Heart left ventricle (tissue), 16 donors: ENCODE results near the gene SCYL2. TPM values are rescaled to one million over a fixed set of nuclear protein-coding genes. Genes with fewer than 3 reads are reported as not detected.
"Not testable (repeated sequence)": the region's sequence is repeated elsewhere in the genome, so short reads cannot be mapped to it uniquely, and the experiment has no call there.

Source experiments
- ATAC-seq, 4 donors: fragments of 200-7000 bp; cut with Tn5 transposase; one replicate each; pipeline ENCODE4 v1.9.1; 2020 to 2022; ENCODE audit warnings: moderate library complexity in 4 of 4, mild to moderate bottlenecking in 3 of 4, moderate number of reproducible peaks in 1 of 4
- DNase-seq, 5 donors: peaks; one replicate each; pipeline ENCODE4 v3.0.0-alpha.2; 2020
- H3K27ac ChIP-seq, 12 donors: fragments of 200-600 bp; sonication (generic) in 4 of 12; one replicate each; pipeline versions ENCODE4 v1.5.0 to v1.8.0; 2016 to 2022; ENCODE audit warnings: mild to moderate bottlenecking in 2 of 12
- H3K27me3 ChIP-seq, 9 donors: fragments of 200-600 bp; sonication (generic) in 2 of 9; one replicate each; pipeline versions ENCODE4 v1.5.1 to v1.8.0; 2016 to 2022; ENCODE audit warnings: mild to moderate bottlenecking in 3 of 9
- H3K36me3 ChIP-seq, 9 donors: fragments of 200-600 bp; sonication (generic) in 2 of 9; one replicate each; pipeline versions ENCODE4 v1.5.0 to v1.8.0; 2018 to 2022; ENCODE audit warnings: mild to moderate bottlenecking in 2 of 9
- H3K4me1 ChIP-seq, 12 donors: fragments of 200-600 bp; sonication (generic) in 4 of 12; one replicate each; pipeline versions ENCODE4 v1.5.0 to v1.8.0; 2016 to 2022; ENCODE audit warnings: mild to moderate bottlenecking in 3 of 12
- H3K4me3 ChIP-seq, 12 donors: fragments of 200-600 bp; sonication (generic) in 4 of 12; one replicate each; pipeline versions ENCODE4 v1.5.0 to v1.8.0; 2017 to 2022; ENCODE audit warnings: mild to moderate bottlenecking in 9 of 12, moderate library complexity in 4 of 12
- H3K9me3 ChIP-seq, 12 donors: fragments of 200-600 bp; sonication (generic) in 4 of 12; one replicate each; pipeline versions ENCODE4 v1.5.0 to v1.8.0; 2016 to 2022; ENCODE audit warnings: mild to moderate bottlenecking in 1 of 12
- POLR2A ChIP-seq, 2 donors: fragments of 450-650 bp; IDR thresholded peaks; one replicate each; pipeline ENCODE4 v1.6.1; 2017; ENCODE audit warnings: antibody characterized with exemption in 2 of 2, mild to moderate bottlenecking in 2 of 2, moderate library complexity in 2 of 2
- WGBS, 4 donors: extraction: QIAGEN DNeasy Blood & Tissue Kit in 2 of 4; methylation state at CpG; one replicate each; pipeline versions ENCODE4 v1.1.5 to v1.1.7; 2013 to 2018; 5-methylcytosine and 5-hydroxymethylcytosine counted together
- intact Hi-C, 10 donors: fragments of 100-400 bp; cut with DNase I; formaldehyde crosslinking; loops; one replicate each; pipeline versions ENCODE4 v1.11.1 to v1.14.2; 2022
- polyA plus RNA-seq, 2 donors: library from polyadenylated mRNA; stranded (reverse); fragments of 200-250 nt; gene quantifications; one replicate each; pipeline ENCODE4 v1.2.3, GENCODE V29; 2013
- total RNA-seq, 9 donors: library from RNA; depleted of rRNA in 2 of 9; stranded (reverse); fragments of >200 nt in 2 of 9; fragmentation: NEBNext Ultra II Directional in 3 of 9; extraction: Animal tissue kit (Norgen Biotek cat#: 25700) in 3 of 9; gene quantifications; one replicate each; pipeline versions ENCODE4 v1.1.0 to v1.2.4, GENCODE V29; 2016 to 2023
- TF ChIP-seq, protein P1 (sequence below), 12 donors: fragments of 200-600 bp; sonication (generic) in 4 of 12; IDR thresholded peaks; one replicate each; pipeline versions ENCODE4 v1.5.0 to v1.8.0; 2018 to 2022; ENCODE audit warnings: antibody characterized with exemption in 12 of 12, mild to moderate bottlenecking in 5 of 12
- donor health status: ischemic (EF 13 %, LVEDD 7.1; RV severe dilation, severe dysfunction).
- donor health status: healthy with polysubstance abuse.
- donor health status: DM: no; HTN: yes; CAD: no.
- donor health status: DM: no; HTN: no; CAD: no.
- donor health status: ischemic (EF 25% LVEDD 6.9; RV normal size, moderate dysfunction).
- donor health status: ischemic (EF 25% LVEDD 5.7; RV mildly dilated, moderate dysfunction).
- donor health status: healthy.
- donor health status: DM: yes; HTN: yes; CAD: no.
- donor health status: ischemic (EF 35%, LVEDD 5.7; RV mildly dilated, moderate dysfunction).
- donor health status: nonischemic (EF 11% LVEDD 7.7; RV severe dilation, severe dysfunction).
- donor health status: DM: yes; HTN: yes; CAD: no.
- donor health status: PGD.
- donor health status: ischemic (EF 29% LVEDD 5.4; RV normal size, mild dysfunction).
- donor health status: nonischemic (EF 23%, LVEDD 6.1; RV moderate dilation, normal function).

SCYL2 gene
- total and polyA plus RNA-seq, 11 donors, result 8.1 to 41.3 (median 30.2) TPM

DNA sequence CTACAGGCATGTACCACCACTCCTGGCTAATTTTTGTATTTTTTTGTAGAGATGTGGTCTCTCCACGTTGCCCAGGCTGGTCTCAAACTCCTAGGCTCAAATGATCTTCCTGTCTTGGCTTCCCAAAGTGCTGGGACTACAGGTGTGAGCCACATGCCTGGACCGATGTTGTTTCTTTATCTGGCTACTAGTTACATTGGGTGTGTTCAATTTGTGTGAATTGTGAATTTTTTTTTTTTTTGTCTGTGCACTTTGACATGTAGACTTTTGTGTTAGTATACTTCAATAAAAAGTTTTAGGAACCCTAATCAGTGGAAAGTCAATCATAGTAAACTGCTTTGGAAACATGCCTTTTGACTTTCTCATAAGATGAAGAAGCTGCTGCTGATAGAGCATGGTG is 65.9 kb downstream of the SCYL2 start:
- no peaks in the 10 kb centered on the region for H3K27me3 ChIP-seq
- peaks cover 0 to 100% (median 93%) of the 10 kb centered on the region in 9 donors for H3K36me3 ChIP-seq
- TF ChIP-seq, protein P1, sequence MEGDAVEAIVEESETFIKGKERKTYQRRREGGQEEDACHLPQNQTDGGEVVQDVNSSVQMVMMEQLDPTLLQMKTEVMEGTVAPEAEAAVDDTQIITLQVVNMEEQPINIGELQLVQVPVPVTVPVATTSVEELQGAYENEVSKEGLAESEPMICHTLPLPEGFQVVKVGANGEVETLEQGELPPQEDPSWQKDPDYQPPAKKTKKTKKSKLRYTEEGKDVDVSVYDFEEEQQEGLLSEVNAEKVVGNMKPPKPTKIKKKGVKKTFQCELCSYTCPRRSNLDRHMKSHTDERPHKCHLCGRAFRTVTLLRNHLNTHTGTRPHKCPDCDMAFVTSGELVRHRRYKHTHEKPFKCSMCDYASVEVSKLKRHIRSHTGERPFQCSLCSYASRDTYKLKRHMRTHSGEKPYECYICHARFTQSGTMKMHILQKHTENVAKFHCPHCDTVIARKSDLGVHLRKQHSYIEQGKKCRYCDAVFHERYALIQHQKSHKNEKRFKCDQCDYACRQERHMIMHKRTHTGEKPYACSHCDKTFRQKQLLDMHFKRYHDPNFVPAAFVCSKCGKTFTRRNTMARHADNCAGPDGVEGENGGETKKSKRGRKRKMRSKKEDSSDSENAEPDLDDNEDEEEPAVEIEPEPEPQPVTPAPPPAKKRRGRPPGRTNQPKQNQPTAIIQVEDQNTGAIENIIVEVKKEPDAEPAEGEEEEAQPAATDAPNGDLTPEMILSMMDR (IDR thresholded peaks at IDR 0.05), result no peak
- TF ChIP-seq POLR2A (IDR thresholded peaks at IDR 0.05), result no peak
- ATAC-seq (no peak), DNase-seq (no peak)
- no peaks in the 10 kb centered on the region for H3K4me1 ChIP-seq
- intact Hi-C loops, result no loop called here
- WGBS, 4 donors, result 87 to 95% (median 92%) methylated on average over 2 of the region's 2 CpGs
- H3K9me3 ChIP-seq, result no peaks in the 10 kb centered on the region
- no peak overlapping the region for H3K27ac ChIP-seq
- no peak overlapping the region for H3K4me3 ChIP-seq

DNA sequence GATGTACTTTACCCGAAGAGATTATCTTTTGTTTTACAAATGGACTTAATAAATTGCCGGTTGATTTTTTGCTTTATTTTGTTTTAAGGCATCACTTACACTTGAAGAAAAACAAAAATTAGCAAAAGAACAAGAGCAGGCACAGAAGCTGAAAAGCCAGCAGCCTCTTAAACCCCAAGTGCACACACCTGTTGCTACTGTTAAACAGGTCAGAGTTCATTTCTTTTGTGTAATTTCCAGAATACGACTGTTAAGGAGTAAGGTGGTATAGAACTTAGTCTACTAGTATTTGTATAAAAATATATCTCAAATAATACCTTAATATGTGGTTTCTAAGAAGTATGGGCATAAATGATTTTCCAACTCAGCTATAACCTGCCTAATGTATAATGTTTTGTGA is 70.3 kb downstream of the SCYL2 start:
- intact Hi-C loops, result no loop called here
- ATAC-seq, result no peak
- H3K27ac ChIP-seq, result no peak overlapping the region

DNA sequence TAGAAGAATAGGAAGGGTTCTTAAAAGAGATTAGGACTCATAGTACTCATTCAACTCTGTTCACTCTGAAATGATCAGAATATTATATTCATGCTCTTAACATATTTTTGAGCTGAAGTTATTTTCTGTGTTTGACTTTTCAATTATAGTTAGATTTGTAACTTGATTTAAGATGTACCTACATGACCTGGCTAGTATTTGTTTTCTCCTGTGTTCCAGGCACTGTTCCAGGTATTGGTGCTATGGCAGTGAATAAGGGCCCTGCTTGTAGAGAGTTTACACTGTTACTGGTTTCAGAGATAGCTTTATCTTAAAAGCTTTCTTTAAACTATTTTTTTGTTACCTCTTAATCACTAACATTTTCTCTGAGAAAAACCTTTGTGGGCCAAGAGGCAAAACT is 70.8 kb downstream of the SCYL2 start:
- Histone ChIP-seq H3K4me1 (no peaks in the 10 kb centered on the region), H3K36me3 (peaks cover 0 to 94% (median 80%) of the 10 kb centered on the region in 9 donors), H3K4me3 (no peak overlapping the region), H3K27ac (no peak overlapping the region), H3K9me3 (peaks cover 0 to 2% (median 0%) of the 10 kb centered on the region in 12 donors), H3K27me3 (no peaks in the 10 kb centered on the region)
- intact Hi-C loops, result no loop called here
- ATAC-seq (no peak), DNase-seq (no peak)
- TF ChIP-seq POLR2A (IDR thresholded peaks at IDR 0.05), result no peak
- TF ChIP-seq, protein P1 (IDR thresholded peaks at IDR 0.05), result no peak

More for the DNA sequence above, 70.3 kb downstream of the SCYL2 start:
- WGBS, 4 donors, result 93 to 96% (median 95%) methylated on average over 3 of the region's 3 CpGs
- no peak overlapping the region for H3K4me3 ChIP-seq
- H3K4me1 ChIP-seq, result no peaks in the 10 kb centered on the region
- TF ChIP-seq, protein P1 (IDR thresholded peaks at IDR 0.05), result no peak
- TF ChIP-seq POLR2A (IDR thresholded peaks at IDR 0.05), result no peak
- no peaks in the 10 kb centered on the region for H3K27me3 ChIP-seq
- H3K36me3 ChIP-seq, result peaks cover 0 to 97% (median 83%) of the 10 kb centered on the region in 9 donors
- no peak for DNase-seq
- no peaks in the 10 kb centered on the region for H3K9me3 ChIP-seq

DNA sequence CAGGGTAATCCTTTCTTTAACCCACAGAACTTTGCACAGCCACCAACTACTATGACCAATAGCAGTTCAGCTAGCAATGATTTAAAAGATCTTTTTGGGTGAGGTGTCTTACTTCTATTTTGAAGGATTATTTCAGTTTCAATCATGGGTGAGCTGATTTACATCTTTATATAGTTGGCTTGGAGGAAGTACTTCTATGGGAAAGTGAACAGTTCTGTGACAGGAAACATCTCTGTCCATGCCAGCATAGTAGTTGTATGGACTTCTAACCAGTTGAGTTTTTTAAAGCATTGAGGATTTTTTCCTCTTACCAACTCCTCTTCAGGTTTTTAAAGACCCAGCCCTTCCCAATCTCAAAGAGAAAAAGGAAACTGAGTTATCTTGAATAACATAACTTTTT is 72.1 kb downstream of the SCYL2 start:
- DNase-seq (no peak), ATAC-seq (no peak)
- no peak overlapping the region for H3K4me3 ChIP-seq
- no peaks in the 10 kb centered on the region for H3K4me1 ChIP-seq
- no peaks in the 10 kb centered on the region for H3K27me3 ChIP-seq
- no peak overlapping the region for H3K27ac ChIP-seq
- peaks cover 0 to 4% (median 0%) of the 10 kb centered on the region in 12 donors for H3K9me3 ChIP-seq
- intact Hi-C loops, result no loop called here
- peaks cover 0 to 81% (median 66%) of the 10 kb centered on the region in 9 donors for H3K36me3 ChIP-seq
- TF ChIP-seq POLR2A (IDR thresholded peaks at IDR 0.05), result no peak
- TF ChIP-seq, protein P1 (IDR thresholded peaks at IDR 0.05), result no peak

DNA sequence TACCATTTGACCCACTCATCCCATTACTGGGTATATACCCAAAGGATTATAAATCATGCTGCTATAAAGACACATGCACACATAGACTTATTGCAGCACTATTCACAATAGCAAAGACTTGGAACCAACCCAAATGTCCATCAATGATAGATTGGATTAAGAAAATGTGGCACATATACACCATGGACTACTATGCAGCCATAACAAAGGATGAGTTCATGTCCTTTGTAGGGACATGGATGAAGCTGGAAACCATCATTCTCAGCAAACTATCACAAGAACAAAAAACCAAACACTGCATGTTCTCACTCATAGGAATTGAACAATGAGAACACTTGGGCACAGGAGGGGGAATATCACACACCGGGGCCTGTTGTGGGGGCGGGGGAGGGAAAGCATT is 75.9 kb downstream of the SCYL2 start:
- H3K4me1 ChIP-seq, H3K27ac ChIP-seq, H3K9me3 ChIP-seq, H3K27me3 ChIP-seq, DNase-seq, ATAC-seq, H3K4me3 ChIP-seq: not testable (repeated sequence)
- intact Hi-C loops, result loop anchor here in 4 of 10 donors (10.0 kb wide), 3 partner anchors 212 to 402 kb away; no protein-coding TSS in a partner anchor
- 75 to 99% (median 95%) methylated on average over 2 of the region's 2 CpGs for WGBS, 4 donors
- peaks cover 0 to 42% (median 28%) of the 10 kb centered on the region in 9 donors for H3K36me3 ChIP-seq

DNA sequence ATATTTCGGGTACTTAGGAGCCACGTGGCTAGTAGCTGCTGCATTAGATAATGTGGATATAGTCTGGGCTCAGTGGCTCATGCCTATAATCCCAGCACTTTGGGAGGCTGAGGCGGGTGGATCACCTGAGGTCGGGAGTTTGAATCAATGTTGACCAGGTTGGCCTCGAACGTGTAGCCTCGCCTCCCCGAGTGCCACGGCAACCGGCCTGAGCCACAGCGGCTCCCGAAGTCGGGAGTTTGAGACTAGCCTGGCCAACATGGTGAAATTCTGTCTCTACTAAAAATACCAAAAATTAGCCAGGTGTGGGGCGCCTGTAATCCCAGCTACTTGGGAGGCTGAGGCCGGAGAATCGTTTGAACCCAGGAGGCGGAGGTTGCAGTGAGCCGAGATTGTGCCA is 77.4 kb downstream of the SCYL2 start:
- WGBS, 4 donors, result 87 to 94% (median 92%) methylated on average over 12 to 18 of the region's 18 CpGs
- not testable (repeated sequence) for H3K4me1 ChIP-seq, H3K4me3 ChIP-seq, H3K27ac ChIP-seq, ATAC-seq, DNase-seq, H3K9me3 ChIP-seq, H3K27me3 ChIP-seq
- intact Hi-C loops, result loop anchor here in 4 of 10 donors (10.0 kb wide), 3 partner anchors 210 to 400 kb away; no protein-coding TSS in a partner anchor
- peaks cover 0 to 28% (median 14%) of the 10 kb centered on the region in 9 donors for H3K36me3 ChIP-seq
